Retina (tissue), 1 donor: ENCODE data around the gene PRKG1.

ENCODE experiments used
- DNase-seq: peaks from one replicate; pipeline ENCODE4 v3.0.0-alpha.2; 2016

The PRKG1 gene

DNA sequence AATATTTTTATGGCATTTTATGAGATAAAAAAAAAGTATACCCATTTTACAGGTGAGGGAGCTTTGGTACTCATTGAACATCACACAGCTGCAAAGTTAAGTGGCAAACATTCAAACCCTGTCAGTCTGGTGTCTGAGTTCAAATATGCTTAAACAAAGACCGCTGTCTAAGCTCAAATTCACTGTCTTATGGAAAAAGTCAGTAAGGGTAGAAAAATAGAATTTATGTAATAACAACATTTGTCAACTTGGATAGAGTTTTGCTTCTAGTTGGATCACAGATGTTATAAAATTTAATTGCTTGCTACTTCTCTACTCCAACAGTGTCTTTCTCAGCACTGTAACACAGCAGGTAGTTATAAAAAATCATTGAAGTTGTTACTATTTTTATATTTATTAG lies 786.8 kb downstream of the PRKG1 start:
- no peak for DNase-seq

DNA sequence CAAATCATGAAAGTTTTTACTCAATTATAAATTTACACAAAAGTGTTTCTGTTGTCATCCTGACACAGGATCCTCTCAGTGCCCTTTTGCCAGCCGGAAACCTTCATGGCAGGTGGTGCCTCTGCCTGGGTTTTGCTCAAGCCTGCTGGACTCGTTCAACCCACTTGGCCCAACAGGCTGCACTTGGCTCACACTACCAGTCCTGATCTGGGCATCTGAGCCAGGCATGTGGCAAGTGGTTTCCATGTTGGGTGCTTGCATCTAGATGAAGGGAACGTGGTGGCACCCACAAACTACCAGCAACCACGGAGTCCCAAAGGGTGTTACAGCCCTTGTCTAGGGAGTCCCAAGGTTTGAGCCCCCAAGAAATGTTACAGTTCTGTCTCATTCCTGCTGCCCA lies 787.4 kb downstream of the PRKG1 start:
- DNase-seq = no peak

DNA sequence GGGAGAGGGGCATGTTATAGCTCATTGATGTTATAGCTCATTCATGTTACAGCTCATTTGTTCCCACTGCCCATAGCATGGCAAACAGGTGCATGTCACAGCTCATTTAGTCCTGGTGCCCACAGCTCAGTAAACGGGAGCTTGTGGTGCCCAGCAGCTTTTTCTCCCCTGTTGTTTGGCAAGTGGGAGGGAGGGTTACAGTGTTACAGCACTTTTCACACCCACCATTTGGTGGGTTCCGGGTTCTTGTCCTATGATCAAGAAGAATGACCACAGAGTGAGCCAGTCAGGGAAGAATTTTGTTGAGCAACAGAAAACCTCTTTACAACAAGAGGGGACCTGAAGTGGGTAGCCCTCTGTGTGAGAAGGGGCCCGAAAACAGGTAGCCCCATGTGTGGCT lies 787.9 kb downstream of the PRKG1 start:
- no peak for DNase-seq

DNA sequence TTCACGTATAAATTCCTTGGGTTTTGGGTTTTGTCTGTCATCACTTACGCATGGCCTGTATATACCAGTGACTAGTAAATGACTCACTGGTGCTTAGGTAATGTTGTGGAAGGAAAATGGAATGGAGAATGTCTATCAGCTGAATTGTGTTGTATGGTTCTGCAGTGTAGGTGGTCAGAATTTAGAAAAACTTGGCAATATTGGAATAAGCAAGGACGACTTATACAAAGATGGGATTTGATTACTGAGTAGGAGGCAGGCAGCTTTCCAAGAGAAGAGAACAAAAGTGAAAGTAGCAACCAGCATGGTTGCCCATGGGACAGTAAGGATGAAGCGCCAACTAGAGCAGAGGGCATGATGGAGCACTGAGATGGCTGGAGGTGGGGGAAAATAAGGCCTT lies 793.7 kb downstream of the PRKG1 start:
- no peak for DNase-seq

DNA sequence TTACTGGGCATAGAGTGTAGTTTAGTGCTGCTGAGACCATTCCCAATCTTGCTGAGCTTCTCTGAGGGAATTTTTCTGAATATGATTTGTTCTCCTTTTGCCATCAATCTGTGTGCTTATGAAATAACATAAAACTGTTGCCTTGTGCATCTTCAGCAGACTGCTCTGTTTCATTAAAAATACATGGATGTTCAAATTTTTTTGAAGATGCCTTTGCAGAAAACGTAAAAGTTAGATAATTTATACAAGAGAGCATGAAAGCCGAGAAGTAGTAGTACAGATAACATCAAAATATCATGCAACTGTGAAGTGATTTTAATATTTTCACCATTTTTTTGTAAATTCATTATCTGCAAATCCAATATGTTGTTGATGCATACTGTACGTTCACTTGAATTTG lies 799.8 kb downstream of the PRKG1 start:
- DNase-seq = no peak

DNA sequence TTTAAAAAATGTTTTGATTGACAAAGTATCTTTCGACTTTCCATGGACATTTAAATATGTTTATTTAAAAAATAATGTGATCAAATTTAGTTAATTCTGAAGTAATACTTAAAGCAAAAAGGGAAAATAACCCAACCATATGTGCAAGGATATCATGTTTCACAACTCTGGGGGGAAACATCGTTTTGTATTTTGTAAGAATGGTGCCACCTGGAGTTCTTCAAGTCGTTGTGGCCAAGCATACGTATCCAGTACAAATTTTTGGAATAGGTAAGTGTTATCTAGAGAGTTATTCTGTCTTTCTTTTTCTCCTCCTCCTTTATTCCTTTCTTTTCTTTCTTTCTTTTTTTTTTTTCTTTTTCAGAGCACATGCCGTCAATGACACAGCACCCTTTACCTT lies 801.3 kb downstream of the PRKG1 start:
- DNase-seq = no peak

DNA sequence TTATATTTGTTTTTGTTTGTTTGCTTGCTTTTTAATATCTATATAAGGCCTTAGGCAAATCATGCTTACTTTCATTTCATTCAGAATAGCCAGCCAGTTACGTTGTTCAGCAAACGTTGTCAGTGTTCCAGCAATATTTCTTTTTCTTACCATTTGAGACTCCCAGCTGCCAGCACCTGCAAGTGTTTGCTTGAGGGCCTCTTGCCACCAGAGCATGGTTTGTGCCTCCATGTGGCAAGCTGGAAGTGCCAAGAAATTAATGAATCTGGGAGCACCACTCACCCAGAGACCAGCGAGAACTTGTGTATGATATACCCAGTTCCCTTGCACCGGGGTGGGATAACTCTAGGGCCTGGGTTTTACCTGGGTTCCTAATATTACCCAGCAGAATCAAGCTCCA lies 802.2 kb downstream of the PRKG1 start:
- no peak for DNase-seq

DNA sequence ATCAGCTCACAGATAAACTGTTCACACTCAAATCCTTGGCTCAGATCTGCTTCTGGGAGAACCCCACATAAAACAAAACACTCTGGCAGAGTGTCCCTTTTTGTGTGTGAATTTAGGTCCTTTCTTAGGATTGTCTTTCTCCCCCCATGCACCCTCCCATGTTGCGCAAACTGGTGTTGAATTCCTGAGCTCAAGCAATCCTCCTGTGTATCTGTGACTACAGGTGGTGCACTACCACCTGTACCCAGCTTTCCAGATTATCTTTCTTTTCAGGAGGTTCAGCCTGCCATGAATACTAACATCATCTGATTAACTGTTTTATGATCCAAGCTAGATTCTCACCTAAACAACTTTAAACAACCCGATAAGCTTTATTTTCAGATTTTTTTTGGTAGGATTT lies 802.7 kb downstream of the PRKG1 start:
- no peak for DNase-seq

DNA sequence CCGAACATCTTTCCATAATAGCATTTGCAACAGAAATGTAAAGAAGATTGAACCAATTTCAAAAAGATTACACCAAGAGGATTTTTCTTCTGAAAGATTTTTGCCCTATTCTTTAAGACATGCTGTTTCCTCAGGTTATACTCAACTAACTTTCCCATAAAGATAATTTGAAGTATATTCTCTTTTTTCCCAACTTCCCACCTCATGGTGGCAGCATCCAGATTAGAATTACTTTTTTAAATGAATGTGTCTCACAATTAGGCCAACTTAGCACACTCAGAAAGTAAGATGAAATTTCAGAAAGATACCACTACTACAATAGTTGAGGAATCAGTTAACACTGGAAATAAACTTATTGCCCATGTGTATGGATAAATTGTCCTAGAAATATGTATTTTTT lies 803.3 kb downstream of the PRKG1 start:
- no peak for DNase-seq

DNA sequence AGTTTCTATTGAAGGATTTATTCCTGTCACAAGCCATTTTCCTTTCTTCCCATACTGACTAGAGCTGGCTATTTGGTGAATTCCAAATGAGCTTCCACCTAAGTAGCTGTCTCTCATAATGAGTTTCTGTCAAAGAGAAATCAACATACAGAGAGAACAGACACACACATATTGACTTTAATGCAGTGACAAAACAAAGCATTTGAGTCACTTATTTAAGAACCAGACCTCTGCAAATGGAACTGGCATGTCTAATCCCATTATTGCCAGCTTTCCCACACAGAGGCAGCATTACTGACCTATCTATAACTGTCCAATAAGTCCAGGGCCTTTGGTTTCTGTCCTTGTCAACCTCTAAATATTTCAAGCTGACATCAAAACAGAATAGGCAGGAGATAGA lies 804.4 kb downstream of the PRKG1 start:
- DNase-seq = no peak

DNA sequence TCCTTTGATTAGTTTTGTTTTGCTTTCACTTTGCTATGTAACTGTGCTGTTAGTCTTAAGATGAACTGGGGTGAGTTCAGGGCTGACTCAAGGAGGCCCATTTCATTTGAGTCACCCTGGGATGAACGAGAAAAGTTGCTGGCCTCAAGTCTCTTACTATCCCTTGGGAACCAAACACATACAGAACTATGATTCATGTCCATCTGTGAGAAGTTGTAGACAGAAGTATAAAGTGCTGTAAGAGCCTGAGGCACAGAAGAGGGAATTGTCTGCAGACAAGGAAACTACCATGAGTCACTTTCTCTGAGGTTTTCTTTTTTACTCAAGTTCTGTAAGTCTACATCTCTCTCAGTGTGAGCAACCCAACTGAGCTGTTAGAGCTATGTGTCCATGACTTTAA lies 805.0 kb downstream of the PRKG1 start:
- no peak for DNase-seq

DNA sequence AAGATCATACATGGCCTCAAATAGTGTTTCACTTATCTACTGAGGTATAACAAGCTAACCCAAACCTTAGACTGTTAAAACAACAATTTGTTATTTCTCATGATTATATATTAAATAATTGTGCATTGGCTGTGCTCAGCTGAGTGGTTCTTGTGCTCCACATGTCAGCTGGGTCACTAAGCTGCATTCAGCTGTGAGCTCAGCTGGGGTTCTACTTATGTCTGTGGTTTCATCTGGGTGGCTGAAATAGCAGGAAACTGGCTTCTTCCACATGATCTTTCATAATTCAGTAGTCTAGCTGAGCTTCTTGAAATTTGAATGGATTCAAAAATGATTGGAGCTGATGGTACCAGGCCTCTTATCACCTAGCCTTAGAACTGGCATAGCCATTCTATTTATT lies 806.9 kb downstream of the PRKG1 start:
- DNase-seq = no peak

DNA sequence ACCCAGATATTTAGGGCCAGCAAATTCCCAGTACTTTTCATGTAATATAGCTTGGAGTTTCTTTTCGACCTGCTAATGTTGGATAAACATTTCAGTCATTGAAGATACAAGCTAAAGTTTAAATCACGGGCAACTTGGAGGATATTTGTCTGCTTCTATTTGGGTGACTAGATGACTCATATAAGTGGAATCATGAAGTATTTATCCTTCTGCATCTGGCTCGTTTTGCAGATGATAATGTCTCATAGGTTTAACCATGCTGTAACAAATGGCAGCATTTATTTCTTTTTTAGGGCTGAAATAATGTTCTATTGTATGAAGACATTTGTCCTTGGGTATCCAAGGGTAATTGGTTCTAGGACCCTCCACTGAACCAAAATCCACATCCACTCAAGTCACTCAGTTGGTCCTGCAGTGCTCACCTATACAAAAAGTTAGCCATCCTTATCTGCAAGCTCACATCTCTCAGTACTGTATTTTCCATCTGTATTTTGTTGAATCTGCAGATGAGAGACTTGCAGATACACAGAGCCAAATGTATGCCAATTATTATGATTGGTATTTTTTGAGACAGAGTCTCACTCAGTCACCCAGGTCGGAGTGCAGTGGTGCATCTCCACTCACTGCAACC lies 812.3 kb downstream of the PRKG1 start:
- DNase-seq = no peak

DNA sequence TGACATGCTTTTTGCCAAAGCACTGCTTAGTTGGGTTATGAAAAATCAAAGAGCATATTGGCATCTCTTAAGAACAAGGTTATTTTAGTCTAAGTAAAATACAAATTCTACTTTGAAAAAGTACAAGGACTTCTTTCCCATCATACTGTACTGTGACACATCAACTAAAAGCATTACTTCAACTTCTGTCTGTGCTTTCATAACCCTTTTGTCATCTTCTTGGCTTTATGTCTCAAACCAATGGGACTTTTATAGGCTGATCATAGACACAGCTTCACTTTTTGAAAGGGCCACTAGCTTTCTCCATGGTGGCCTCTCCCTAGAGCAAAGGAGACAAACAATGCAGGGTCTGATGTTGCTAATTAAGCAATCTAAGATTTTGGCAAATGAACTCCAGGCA lies 814.0 kb downstream of the PRKG1 start:
- no peak for DNase-seq

DNA sequence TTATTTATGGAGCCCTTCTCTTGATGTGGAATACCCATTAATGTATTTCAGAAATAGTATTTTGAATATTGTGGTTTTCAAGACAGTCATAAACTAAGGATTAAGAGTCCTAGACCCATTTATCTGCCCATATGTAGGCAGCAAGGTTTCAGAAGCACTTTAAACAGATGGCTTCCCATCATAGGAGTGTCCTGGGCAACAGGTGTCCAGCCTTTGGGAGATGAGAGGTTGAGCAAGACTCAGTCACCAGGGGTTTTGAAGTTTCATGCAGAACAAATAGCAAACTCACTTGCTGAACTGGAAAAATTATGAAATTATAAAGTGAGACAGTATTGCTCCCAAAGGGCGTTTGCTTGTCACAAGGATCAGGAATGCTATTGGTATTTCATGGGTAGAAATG lies 818.0 kb downstream of the PRKG1 start:
- no peak for DNase-seq

DNA sequence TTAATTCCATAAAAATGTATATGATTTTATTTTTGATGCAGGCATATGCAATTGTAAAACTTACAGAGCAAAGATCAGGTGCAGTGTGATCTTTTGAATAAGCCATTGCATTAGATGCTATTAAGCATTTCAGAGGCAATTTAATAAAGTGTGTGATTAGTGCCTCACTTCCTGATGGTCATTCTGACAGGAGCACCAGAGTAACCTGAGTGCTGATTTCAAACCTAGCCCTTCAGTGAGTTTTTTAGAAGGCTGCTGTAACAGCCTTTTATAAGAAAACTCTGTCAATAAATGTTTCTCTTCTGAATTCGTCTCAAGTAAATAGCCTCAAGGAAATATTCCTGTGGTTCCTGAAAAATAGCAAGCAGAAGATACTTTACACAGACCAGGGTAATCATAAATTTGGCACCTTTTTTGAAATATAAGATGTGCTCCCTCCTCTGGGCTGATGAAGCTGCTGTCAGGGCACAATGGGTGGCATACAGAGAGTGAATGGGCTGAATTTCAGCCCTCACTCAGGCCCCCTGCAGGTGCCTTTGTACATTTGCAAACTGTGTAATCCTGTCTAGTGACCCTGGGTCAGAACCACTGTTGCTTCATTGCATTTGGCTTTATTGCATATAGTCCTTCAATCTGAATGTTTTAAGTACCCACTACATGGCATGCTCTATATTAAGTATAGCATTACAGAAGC lies 818.8 kb downstream of the PRKG1 start:
- no peak for DNase-seq

DNA sequence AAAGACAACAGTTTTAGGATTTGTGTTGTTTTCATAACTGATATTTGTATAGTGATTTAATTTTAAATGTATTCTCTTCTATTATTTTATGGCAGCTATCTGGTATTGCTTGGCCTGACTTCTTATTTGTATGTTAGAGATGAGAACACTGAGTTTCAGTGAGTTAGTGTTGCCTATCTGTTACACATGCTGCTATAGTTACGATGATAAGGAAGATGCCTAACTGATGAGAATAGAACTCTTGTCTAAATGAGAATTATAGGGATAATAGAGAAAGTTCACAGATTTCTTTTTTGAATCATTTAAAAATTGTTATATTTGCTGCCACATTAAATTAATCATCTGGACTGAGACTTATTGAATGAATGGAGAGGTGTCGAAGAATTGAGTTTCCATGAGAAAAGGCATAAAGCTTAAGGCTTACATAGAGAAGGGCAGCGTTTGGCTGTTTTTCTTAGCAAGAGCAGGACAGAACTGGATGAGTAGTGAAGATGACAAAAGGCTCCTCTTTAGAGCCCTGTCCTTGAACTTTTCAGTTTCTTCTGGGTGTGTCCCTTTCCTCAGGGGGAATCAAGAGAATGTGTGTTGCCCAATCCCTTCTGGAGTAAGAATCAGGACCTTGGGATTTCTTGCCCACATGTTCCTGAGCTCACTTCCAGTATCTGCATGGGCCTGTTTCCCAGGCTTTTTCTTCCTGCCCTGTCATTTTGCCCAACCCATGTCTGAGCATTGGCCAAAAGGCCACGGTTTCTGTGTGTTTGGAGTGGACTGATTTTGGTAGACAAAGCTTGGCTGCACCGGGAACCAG lies 820.7 kb downstream of the PRKG1 start:
- no peak for DNase-seq

DNA sequence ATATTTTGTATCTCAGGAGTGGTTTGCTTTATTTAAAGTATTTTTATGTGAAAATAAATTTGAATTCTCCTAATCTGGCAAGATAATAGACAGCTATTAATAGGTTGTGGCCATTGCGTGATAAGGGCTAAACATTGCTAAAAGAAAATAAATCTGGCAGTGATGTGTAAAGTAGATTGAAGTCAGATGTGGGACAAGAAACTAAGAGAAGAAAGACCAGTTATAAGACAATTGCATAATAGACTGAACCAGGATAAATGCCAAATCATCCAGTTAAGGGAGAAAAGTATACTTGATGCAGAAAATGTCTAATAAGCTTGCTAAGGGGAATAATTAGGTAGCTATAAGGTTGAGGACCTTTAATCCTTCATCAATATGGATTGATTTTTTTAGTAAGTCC lies 822.6 kb downstream of the PRKG1 start:
- no peak for DNase-seq

DNA sequence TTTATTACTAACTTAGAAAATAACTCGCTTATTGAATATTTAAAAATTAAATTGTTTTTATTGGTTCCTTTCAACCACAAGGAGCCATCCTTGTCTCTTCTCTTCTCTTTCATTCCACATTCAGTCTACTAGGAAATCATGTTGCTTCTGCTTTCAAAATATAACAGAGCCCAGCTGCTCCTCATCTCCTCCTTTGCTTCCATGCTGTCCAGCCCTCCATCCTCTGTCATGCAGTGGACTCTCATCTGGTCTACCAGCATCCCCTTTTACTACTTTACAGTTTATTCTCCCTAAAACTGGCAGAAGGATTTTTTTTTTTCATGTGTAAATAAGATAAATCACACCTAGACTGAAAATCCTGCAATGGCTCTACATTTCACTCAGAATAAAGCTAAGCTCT lies 823.3 kb downstream of the PRKG1 start:
- no peak for DNase-seq

DNA sequence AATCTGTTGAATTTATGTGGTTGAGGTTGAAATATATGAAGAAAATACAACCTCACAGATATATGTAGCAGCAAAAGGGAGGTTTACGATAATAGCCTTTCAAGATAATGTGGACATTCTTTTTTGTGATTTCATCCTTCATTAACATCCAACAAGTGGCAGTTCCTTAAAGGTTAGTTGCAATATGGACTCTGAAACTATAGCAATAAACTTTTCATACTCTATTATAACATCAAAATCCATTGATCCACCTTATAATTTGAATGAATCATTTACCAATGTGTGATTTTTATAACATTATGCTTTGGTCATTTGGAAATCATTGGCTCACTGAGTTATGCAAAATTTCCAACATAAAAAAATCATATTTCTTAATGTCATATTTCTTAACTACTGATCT lies 825.9 kb downstream of the PRKG1 start:
- DNase-seq = no peak

DNA sequence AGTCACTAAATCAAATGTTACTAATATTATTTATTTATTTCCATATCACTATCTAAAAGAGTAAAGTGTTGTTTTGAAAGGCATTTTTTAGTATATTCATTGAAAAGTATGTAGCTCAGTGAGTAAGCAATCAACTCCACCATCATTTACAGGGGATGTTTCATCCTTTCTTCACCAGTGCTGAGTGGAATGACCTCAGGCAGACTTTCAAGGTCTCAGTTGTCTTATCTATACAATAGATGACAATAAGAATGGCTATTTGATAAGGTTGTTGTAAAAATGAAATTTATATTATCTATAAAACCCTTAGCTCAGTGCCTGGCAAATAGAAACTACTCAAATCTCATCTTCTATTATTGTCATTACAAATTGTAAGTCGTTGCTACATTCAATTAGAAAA lies 829.4 kb downstream of the PRKG1 start:
- DNase-seq = no peak

DNA sequence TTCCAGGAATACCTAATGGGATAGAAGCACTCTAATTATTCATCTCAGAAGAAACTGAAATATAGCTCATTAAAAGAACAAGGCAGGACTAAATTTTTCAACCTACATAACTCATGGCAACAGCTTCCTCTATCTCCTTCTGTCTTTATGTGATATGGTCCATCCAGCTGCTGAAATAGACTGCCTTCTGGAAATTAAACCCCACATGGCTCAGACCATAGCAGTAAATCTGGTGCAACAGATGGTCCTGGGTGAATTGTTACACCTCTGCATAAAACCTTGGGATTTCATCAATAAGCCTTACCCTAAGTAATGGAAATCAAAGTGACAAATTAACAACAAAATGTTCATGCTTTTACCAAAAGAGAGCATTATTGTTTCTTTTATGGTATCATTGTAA lies 830.7 kb downstream of the PRKG1 start:
- no peak for DNase-seq

DNA sequence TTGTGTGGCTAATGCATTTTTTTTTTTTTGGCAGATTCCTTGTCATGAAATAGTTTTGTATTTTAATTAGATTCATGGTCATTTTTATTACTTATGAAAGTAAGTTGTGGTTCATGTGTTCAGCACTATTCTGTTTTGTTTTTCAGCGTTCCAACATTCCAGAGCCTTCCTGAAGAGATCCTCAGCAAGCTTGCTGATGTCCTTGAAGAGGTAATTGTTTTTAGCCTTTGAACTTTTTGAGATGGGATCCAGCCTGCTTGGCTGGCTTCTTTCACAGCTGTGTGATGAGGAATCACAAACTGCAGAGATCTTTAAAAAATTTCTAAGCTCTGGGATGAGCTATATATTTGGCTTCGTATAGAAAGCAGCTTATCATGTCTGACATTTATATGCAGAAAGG lies 833.1 kb downstream of the PRKG1 start:
- DNase-seq = no peak

DNA sequence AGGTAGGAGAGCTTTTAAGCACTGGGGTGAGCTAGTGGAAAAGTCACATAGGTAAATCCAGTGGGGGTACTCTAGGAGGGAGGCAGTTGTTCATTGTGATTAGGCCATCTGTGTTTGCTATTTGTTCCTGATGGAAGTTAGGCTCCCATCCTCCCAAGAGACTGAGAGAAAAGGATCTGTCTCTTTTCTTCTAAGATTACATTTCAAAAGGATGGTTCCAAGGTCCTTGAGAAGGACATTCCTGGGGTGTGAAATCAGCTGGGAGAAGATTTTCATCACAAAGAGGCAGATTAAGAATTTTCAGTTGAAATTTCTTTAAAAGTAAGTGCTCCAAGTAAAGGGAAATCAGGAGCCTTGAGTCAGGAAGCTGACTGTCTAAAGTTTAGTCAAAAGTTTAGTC lies 835.9 kb downstream of the PRKG1 start:
- DNase-seq = no peak
